GM12891 (cell line): ENCODE data around the gene GLB1L.

Source experiments
- POLR2A ChIP-seq: IDR thresholded peaks from 2 replicates; pipeline ENCODE4 v1.6.1; 2011; ENCODE audit warnings: low read depth, low read length, control low read depth
- POLR2AphosphoS5 ChIP-seq: IDR thresholded peaks from 2 replicates; pipeline ENCODE4 v1.6.1; 2011; ENCODE audit warnings: low read depth, low read length, control low read depth
- POU2F2 ChIP-seq: IDR thresholded peaks from 2 replicates; pipeline ENCODE4 v1.6.1; 2011; ENCODE audit warnings: low read depth, mild to moderate bottlenecking, control low read depth, low read length, moderate library complexity
- SPI1 ChIP-seq: IDR thresholded peaks from 2 replicates; pipeline ENCODE4 v1.6.1; 2011; ENCODE audit warnings: low read depth, low read length, control low read depth
- TAF1 ChIP-seq: IDR thresholded peaks from 2 replicates; pipeline ENCODE4 v1.6.1; 2011; ENCODE audit warnings: low read depth, low read length, control low read depth

DNA sequence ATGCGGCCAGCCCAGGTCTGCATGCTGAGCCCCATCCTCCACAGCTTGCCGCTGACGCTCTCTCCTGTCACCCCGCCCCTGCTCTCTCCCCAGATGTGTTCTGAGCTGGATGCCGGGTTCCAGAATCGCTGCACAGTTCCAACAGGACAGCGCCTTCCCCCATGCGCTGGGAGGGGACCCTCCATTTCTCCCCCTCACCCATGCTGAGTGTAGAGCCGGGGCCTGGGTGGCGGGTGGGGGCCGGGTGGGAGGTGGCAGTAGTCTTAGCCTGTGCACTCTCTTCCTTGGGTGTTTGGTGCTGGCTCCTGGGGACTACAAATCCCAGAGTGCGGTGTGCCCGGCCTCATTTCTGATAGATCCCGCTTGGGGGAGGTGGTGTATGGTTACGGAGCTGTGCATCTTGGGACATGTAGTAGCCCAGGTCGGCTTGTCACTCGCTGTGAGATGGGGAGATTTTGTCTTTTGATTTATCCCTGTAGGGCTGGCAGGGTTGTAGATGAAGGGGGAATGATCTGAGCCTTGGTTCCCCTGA is 40.7 kb upstream of the GLB1L start:
- TF ChIP-seq SPI1 (no peak), POLR2A (no peak), POLR2AphosphoS5 (no peak), POU2F2 (no peak), TAF1 (no peak)
